HG03354 (cell line): Measurements from ENCODE around the gene CPA5.

Source experiments
- ATAC-seq: cut with Tn5 transposase; IDR thresholded peaks from one replicate; pipeline ENCODE4 v1.9.1; 2021; ENCODE audit warnings: mild to moderate bottlenecking; ENCODE audit not compliant: unreplicated experiment, poor library complexity, severe bottlenecking

CPA5 gene

DNA sequence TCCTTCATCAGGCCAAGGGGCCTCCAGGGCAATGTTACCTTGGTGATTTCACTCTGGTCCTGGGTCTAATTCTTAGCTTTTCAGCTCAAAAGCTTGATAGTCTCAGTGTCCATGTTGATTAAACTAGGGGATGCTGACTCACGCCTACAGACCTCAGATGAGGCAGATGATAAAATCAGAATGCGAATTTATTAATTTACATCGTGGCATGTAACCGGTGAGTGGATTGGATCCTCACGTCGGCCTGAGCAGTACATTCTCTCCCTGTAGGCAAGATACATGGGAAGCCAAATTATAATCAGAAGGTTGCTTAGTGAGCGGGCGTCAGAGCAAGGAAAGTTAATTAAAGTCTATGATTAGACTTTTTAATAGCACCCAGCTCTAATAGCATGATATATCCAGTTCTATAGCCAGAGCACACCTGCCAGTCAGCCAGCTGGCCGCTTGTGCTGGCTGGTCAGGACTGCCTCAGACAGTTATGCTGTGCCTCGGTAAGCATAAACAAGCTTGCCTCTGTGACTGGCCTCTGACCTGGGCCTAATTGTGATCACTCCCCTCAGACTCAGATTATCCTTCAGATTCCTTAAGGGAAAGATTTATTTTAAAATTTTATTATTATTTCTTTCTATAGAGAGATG is 20.2 kb upstream of the CPA5 start:
- no peak for ATAC-seq

DNA sequence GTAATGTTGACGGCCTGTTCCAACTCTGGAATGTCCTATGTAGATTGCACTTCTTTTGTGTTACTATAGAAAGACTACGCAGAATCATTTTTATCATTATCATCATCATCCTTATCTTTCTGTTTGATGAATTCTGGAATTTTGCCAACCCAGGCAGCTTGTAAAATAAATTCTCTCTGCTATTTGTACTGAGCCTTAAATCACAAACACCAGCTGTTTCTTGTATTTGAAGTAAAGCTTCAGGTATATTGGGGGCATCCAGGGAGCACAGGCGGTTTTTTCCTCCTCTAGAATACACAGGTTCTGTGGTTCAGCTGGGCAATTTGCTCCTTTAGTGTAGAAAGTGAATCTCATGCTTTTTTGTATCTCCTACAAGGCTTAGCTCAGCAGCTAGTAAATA is 14.9 kb upstream of the CPA5 start:
- ATAC-seq: no peak

DNA sequence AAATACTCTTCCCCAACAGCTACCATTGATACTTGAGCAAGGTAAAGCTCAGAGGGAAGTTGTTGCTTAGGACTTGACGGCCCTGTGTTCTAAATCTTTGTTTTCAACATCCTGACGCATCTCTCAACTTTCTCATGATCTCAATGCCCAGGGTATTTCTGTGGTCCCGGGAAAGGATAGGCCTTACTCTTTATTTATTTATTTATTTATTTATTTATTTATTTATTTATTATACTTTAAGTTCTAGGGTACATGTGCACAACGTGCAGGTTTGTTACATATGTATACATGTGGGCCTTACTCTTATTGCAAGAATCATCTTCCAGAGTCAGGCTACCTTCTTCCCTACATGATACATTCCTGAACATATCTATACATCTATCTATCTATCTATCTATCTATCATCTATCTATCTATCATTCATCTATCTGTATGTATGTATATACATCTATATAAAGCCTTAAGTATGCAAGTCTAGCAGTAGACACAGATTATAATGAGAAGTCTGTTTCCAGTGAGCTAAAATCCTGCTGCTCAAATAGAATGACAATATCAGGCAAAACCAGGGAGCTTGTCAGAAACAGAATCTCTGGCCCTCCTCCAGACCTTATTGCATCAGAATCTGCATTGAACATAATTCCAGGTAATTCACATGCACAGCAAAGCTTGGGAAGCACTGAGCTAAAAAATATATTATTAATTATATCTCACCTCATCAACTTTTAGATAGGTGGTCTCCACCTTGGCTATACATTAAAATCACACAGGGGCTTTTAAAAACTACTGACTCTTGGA is 12.2 kb upstream of the CPA5 start:
- no peak for ATAC-seq

DNA sequence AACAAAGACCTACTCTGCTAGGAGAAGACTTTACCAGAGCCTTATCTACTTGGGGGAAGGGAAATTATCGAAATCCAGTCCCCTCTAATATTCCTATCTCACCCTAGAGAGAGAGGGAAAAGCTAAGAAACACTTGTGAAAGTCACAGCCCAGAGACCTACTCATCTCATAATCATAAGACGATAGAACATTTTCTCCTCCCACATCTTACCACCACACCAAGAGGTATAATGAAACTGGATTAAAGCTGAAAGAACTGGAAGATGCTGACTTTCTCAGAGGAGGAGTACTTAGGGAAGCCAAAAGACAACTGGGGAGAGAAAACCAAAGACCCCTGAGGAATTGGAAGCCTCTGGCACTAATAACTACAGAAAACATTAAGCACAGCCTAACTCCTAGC is 10.8 kb upstream of the CPA5 start:
- no peak for ATAC-seq

DNA sequence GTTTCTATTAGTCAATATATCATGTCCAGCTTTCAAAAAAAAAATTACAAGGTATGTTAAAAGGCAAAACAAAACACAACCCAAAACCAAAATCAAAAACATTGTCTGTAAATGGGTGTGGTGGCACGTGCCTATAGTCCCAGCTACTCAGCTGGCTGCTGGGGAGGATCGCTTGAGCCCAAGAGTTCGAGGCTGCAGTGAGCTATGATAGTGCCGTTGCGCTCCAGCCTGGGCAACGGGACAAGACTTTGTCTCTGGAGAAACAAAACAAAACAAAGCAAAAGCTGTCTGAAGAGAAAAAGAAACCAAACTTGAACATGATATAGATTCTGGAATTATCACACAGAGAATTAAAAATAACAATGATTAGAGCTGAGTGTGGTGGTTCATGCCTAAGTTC is 10.3 kb upstream of the CPA5 start:
- ATAC-seq: no peak

DNA sequence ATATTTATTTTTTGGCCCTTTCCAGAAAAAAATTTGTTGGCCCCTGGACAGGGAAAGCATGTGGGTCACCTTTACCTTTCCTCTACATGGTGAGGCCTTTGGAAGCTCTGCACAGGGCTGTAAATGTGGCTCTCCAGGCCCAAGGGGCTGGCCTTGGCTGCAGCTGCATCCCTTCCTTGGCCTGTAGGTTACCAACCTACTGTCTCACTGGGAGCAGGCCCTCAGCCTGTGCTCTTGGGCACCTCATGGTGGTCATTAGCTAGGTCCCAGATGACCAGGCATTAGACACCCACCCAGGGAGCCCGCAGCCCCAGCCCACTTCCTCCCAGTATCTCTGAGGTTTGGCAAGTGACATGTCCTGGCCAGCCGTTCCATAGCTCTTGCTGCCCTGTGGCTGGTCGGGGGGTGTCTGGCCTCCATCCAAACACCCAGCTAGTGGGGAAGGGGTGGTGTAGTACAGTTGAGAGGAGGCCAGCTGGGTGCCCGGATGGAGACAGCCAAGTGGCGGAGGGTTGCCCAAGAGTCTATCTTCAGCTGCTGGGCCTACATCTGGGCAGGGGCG is 7.1 kb upstream of the CPA5 start:
- ATAC-seq: no peak

DNA sequence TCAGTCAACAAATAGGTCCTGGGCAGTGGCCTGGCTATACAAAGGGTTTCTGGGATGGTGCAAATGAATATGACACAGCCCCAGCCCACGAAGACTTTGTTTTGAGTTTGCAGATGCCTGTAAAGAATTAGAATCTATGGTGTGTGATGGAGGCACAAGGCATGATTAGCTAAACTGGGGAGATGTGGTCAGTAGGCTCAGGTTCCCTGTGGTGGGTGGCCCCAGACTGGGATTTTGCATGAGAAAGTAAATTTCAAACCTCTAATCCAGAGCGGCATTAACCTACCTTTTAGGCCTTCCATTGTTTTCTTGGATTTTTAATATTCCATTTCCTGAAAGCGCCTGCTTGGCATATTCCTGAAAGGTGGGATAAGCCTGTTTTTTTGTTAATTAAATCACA is 6.4 kb upstream of the CPA5 start:
- ATAC-seq: no peak

DNA sequence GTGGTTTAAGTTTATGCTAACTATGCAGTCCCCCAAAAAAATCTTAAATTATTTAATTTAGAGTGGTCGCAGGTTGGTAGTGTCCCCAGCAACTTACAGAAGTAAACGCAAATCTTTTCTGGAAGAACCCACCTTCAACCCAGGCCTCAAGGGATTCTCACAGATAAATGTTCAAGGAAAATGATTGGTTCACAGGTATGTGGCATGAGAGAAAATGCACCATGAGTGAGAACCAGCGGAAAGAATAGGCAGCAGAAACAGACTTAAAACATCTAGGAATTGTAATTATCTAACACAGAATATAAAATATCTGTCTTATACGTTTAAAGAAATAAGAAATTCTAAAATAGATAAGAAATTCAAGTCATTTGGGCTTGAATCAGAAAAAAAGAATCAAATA is 2.7 kb upstream of the CPA5 start:
- no peak for ATAC-seq

DNA sequence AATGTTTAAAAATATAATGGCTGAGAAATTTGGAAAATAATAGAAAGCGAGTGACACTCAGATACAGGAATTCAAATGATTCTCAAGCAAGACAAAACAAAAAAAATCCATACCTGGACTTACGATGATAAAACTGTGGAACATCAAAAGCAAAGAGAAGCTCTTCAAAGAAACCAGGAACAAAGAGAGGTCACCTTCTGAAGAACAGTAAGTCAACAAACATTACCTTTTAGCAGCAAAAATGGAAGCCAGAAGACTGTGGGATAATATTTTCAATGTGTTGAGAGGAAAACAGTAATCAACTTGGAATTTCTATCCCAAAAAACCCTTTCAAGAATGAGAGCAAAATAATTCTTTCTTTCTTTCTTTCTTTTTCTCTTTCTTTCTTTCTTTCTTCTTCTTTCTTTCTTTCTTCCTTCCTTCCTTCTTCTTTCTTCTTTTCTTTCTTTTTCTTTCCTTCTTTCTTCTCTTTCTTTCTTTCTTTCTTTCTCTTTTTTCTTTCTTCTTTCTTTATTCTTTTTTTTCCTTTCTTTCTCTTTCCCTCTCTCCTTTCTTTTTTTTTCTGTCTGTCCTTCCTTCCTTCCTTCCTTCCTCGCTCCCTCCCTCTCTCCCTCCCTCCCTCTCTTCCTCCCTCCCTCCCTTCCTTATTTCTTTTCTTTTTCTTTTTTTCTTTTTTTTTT is 1.8 kb upstream of the CPA5 start:
- no peak for ATAC-seq

DNA sequence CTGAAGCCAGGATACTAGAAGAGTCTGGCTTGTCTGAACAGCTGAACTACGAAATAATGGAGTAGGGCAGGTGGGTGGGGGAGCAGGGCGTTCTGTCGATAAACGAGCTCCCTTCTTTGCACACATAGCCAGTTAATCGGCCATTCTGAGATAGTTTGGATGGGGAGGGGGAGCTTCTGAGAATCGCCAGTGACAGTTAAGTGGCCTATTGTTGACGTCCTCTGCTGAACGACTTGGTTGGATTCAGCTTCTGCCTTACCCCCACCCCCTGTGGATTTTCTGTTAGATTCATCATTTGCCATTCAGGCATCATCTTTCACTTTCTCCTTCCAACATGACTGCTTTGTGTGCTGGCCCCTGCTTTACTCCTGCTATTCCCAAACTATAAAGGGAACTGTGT is 520 bp downstream of the CPA5 start:
- ATAC-seq: no peak

DNA sequence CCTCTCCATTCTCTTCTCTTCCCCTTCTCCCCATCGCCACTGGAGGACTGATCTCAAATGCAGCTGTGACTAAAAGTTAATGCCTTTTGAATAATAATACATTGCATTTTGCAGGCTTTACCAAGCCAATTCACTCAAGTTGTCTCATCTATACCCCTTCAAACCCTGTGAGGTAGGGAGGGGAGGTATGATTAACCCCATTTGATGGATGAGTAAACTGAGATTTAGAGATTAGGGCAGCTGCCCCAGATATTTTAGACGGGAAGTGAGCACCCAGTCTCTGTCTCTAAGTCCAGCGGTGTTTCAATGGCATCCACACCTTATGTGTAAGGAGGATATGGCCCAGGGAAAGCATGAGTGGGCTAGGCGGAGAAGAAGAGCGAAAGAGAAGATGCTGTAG is 1.1 kb downstream of the CPA5 start:
- ATAC-seq: no peak

DNA sequence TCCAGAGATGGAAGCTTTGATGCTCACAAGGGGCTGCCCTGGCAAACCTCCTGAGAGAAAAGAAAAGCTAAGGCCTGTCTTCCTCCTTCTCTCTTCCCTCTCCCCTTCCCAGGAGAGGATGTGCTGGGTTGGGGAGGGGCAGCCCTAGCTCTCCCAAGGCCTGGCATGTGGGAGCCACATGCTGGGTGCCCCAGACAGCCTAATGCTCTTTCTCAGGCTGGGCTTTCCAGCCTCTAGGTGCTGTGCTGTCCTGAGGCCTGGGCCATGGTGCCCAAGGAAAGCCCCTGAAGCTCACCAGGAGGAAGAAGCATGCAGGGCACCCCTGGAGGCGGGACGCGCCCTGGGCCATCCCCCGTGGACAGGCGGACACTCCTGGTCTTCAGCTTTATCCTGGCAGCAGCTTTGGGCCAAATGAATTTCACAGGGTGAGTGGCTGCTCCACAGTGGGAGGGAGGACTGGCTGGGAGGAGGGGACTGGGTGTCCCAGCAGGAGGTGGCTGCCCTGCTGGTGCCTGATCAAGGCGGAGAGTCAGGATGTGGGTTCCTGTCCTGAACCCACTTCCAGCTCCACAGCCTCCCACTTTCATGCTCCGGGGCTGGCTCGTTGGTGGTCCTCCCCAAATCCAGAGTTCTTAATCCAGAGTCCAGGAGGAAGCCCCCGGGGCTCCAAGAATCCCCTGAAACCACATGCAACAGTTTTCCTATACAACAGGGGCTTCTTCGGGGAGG is 1.7 kb downstream of the CPA5 start:
- no peak for ATAC-seq

DNA sequence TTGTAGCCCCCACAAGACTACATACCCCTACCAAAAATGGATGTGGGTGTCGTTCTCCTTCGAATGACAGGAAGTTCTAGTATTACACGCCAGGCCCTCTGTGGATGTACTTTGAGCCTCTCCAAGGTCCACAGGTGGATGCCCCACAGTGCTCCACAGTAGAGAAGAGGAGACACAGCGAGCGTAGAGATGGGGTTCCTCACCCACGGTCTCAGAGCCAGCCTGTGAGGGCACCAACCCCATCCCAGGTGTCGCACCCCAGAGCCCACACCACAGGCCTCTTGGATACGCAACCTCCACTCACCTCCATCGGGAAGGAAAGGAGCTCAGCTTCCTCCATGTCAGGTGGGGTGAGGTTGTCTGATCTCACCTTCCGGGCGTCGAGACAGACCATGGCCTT is 2.3 kb downstream of the CPA5 start:
- no peak for ATAC-seq

DNA sequence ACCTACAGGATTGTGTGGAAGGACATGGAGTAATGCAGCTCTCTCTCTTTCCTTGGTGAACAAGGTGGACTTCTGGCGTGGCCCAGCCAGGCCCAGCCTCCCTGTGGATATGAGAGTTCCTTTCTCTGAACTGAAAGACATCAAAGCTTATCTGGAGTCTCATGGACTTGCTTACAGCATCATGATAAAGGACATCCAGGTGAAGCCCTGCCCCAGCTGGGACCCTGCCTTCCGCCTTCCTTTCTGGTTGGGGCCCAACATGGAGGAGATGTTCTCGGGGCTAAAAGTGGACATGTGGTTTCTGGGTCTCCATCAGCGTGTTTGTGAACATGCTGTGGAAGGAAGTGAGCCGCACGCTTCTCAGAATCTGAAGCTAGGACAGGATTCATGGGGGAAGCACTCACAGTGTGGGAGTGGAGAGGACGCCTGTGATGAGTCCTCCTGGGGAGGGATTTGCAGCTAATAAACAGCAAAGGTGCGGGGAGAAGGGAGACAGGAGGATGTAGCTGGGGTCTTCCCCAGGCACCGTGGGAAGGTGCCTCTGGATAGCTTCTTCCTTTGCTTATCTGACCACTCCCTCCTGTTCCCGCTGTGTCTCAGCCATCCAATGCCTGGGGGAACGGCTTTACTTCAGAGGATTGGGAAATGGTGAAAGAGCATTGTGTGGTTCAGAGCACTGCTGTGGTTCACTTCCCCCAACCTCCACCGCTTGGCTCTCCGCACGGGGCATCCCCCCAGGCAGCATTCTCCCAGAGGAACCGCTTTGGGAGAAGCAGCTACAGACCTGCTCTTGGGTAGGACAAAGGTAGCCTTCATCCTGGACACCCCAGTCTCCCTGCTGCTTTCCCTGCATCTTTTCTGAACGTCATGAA is 5.5 kb downstream of the CPA5 start:
- ATAC-seq: no peak

DNA sequence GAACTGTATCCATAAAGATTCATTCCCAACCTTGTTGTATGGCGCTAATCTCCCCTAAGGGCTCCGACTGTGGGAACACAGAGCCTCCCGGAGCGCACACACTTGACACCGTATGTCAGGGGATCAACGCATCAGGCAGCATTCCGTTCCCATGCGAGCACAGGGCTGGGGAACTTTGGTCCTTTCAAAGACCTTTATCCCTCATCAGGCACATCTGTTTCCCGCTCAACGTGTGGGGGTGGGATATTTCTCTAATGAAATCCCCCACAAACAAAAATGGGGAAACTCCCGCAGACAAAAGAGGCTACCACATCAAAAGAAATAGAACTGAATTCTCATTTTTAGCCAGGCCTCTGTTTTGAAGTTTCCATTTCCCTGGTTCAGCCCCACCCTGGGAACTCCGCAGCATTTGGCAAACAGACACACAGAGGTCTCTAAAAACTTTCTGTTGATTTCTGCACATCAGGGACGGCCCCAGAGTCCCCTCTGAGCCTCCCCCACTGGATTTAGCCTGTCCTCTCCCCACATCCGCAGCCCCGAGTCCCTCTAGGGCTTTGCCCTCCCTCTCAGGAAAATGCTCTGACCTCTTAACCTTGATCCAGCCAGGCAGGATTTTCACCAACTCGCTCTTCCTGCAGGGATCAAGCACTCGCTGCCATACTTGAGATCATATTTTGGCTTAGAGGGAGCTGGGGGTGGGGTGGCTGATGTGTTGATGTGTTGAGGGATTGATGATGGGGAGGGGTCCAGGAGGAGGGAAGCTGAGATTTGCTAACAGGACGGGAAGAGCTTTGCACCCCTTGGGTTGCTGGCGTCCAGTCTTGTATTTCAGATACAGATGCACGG is 6.6 kb downstream of the CPA5 start:
- no peak for ATAC-seq

DNA sequence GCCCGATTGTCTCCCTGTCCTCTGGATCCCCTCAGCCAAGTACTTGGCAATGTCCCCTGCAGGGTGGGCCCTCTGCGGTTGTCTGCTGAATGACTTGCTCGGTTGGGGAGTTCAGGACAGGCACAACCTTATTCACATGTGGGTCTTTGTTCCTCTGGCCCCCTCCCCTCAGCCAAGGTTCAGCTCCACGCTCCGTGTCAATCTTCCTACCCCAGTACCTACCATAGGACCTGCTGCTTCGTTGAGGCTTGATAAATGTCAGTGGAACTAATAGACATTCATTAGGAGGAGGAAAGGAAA is 7.1 kb downstream of the CPA5 start:
- ATAC-seq: no peak

DNA sequence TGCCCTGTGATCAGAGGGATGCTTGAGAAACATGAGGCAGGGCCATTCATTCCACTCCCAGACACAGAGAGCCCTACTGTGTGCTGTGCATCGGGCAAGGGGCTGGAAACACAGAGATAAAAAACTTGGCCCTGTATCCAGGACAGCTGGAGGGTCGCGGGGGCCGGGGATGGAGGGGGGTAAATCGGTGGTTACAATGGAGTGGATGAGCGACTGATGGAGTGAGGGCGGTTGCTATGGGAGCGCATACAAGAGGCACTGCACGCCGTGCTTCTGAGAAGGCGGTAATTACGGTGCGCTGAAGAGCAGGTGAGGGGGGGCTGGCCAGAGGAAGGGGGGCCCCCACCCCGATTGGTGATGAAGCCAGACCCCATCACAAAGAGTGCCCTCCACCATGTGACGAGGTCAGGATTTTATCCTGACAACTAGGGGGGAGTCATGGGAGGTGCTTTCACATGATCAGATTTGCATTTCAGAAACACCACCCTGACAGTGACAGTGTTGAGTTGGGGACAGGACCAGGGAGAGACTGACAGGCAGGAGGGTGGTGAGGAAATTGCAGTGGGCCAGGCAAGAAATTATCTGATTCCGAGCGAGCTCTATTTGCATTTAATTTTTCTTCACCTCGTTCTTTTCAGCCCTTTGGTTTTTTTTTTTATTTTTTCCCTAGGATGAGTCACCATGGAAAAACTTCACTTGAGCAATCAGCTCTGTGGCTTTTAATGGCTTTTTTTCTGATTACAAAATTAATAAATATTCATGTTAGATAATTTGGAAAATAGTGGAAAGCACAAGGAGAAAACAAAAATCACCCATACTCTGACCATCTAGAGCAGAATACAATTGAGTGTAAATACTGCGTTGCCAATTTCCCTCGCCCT is 7.8 kb downstream of the CPA5 start:
- ATAC-seq: no peak

DNA sequence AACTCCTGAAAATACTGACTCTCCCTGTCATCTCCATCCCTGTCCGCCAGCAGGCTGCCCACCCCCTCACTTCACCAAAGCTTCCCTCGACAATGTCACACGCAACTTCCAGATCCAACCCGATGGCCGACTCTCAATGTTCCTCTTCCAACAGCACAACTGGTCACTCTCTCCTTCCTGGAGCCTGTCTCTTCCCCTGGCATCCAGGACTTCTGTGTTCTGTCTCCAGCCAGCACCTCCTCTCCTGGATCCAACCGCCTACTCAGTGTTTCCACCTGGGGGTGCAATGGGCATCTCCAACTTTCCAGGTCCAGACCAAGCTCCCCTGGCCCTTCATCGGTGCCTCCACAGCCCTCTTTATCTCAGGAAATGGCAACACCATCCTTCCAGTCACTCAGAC is 8.6 kb downstream of the CPA5 start:
- ATAC-seq: no peak
